Lung (tissue), 12 donors: ENCODE measurements around the gene ZDHHC13. TPM values are rescaled to one million over a fixed set of nuclear protein-coding genes. Genes with fewer than 3 reads are reported as not detected.
A peak's percentile ranks its signal among the peaks of the same experiment; 100 is the strongest.

Experiments
- ATAC-seq: fragments of 200-7000 bp; cut with Tn5 transposase; one replicate; pipeline ENCODE4 v1.9.1; 2020; ENCODE audit warnings: moderate number of reproducible peaks; ENCODE audit not compliant: insufficient read depth, low FRiP score
- DNase-seq, 3 donors: peaks; one replicate each; pipeline ENCODE4 v3.0.0-alpha.2; 2013 to 2017
- H3K27ac ChIP-seq, 2 donors: one replicate each; pipeline ENCODE4 v1.5.1; 2013; ENCODE audit warnings: mild to moderate bottlenecking in 2 of 2, moderate library complexity in 2 of 2, control low read depth in 1 of 2, inconsistent platforms in 1 of 2, low read depth in 1 of 2, low read length in 1 of 2
- H3K27me3 ChIP-seq, 3 donors: one replicate each; pipeline ENCODE4 v1.5.1; 2013; ENCODE audit warnings: low read length in 2 of 3; ENCODE audit not compliant: control insufficient read depth in 3 of 3, insufficient read depth in 3 of 3
- H3K36me3 ChIP-seq, 4 donors: one replicate each; pipeline ENCODE4 v1.5.1; 2013; ENCODE audit warnings: low read length in 4 of 4, mild to moderate bottlenecking in 1 of 4, moderate library complexity in 1 of 4; ENCODE audit not compliant: control insufficient read depth in 4 of 4, insufficient read depth in 4 of 4
- H3K4me1 ChIP-seq, 5 donors: one replicate each; pipeline ENCODE4 v1.5.1; 2013; ENCODE audit warnings: low read length in 5 of 5, mild to moderate bottlenecking in 2 of 5, moderate library complexity in 1 of 5; ENCODE audit not compliant: control insufficient read depth in 5 of 5, insufficient read depth in 5 of 5
- H3K4me3 ChIP-seq: one replicate; pipeline ENCODE4 v1.5.1; 2013; ENCODE audit warnings: mild to moderate bottlenecking, control low read depth, moderate library complexity
- H3K9ac ChIP-seq, 2 donors: one replicate each; pipeline ENCODE4 v1.5.1; 2013; ENCODE audit warnings: low read length in 2 of 2, control low read depth in 1 of 2; ENCODE audit not compliant: insufficient read depth in 1 of 2
- H3K9me3 ChIP-seq, 4 donors: one replicate each; pipeline ENCODE4 v1.5.1; 2013; ENCODE audit warnings: low read length in 3 of 4, mild to moderate bottlenecking in 1 of 4, moderate library complexity in 1 of 4; ENCODE audit not compliant: control insufficient read depth in 4 of 4, insufficient read depth in 3 of 4
- CTCF ChIP-seq: IDR thresholded peaks from 2 replicates; pipeline ENCODE4 v1.5.1; 2012; ENCODE audit warnings: mild to moderate bottlenecking; ENCODE audit errors: control extremely low read depth, extremely low read depth
- WGBS, 2 donors: extraction: QIAGEN DNeasy Blood & Tissue Kit; methylation state at CpG; one replicate each; pipeline ENCODE4 v1.1.7; 2013; 5-methylcytosine and 5-hydroxymethylcytosine counted together
- polyA plus RNA-seq, 2 donors: library from polyadenylated mRNA; stranded (reverse); fragments of 200-250 nt; gene quantifications; one replicate each; pipeline ENCODE4 v1.2.1, GENCODE V29; 2013
- total RNA-seq, 2 donors: library from RNA; depleted of rRNA in 1 of 2; stranded (reverse); fragments of >200 nt in 1 of 2; gene quantifications; one replicate each; pipeline ENCODE4 v1.2.1, GENCODE V29; 2014 to 2021
- donor health status: control.
- donor health status: control.
- donor health status: Bipolar disorder and iron deficiency.
- donor health status: healthy.
- donor health status: DM: yes; HTN: yes; CAD: no.

The ZDHHC13 gene
- total and polyA plus RNA-seq, 4 donors = 10.6 to 20.0 (median 12.4) TPM

GRCh38 chr11:19208959-19209546 lies 92.1 kb downstream of the ZDHHC13 start:
- Histone ChIP-seq H3K36me3 (no peaks in the 10 kb centered on the region), H3K9ac (no peak overlapping the region), H3K4me3 (no peak overlapping the region), H3K9me3 (peaks cover 0 to 2% (median 0%) of the 10 kb centered on the region in 4 donors), H3K4me1 (peaks cover 0 to 5% (median 0%) of the 10 kb centered on the region in 5 donors), H3K27me3 (peaks cover 0 to 3% (median 0%) of the 10 kb centered on the region in 3 donors), H3K27ac (peak overlapping the region in 1 of 2 donors; percentile 96)
- ATAC-seq (no peak), DNase-seq (no peak)
- TF ChIP-seq CTCF = no peak
- 63 to 78% methylated on average over 3 of the region's 3 CpGs for WGBS, 2 donors

- ATAC-seq (no peak), DNase-seq (peak in 1 of 3 donors; percentile 30)
- no peak overlapping the region for H3K4me3 ChIP-seq
- no peaks in the 10 kb centered on the region for H3K36me3 ChIP-seq
- WGBS, 2 donors = 57 to 83% methylated on average over 4 of the region's 4 CpGs
- H3K27ac ChIP-seq = peak overlapping the region in 1 of 2 donors; percentile 96
- no peak for TF ChIP-seq CTCF
- H3K9ac ChIP-seq = no peak overlapping the region
- H3K27me3 ChIP-seq = peaks cover 0 to 5% (median 0%) of the 10 kb centered on the region in 3 donors
- H3K4me1 ChIP-seq = peaks cover 0 to 5% (median 0%) of the 10 kb centered on the region in 5 donors
- peaks cover 0 to 2% (median 0%) of the 10 kb centered on the region in 4 donors for H3K9me3 ChIP-seq
Measured at GRCh38 chr11:19209617-19210370, 92.8 kb downstream of the ZDHHC13 start.

- TF ChIP-seq CTCF = no peak
- ATAC-seq (no peak), DNase-seq (no peak)
- Histone ChIP-seq H3K9me3 (peaks cover 0 to 2% (median 0%) of the 10 kb centered on the region in 4 donors), H3K4me3 (no peak overlapping the region), H3K27me3 (peaks cover 0 to 5% (median 0%) of the 10 kb centered on the region in 3 donors), H3K36me3 (no peaks in the 10 kb centered on the region), H3K4me1 (peaks cover 0 to 7% (median 3%) of the 10 kb centered on the region in 5 donors), H3K27ac (no peak overlapping the region), H3K9ac (no peak overlapping the region)
- WGBS, 2 donors = 58 to 74% methylated on average over 4 of the region's 4 CpGs
Measured at GRCh38 chr11:19216021-19216420, 99.1 kb downstream of the ZDHHC13 start.
